Measurements from ENCODE around the gene SMIM17. TPM values are rescaled to one million over a fixed set of nuclear protein-coding genes. Genes with fewer than 3 reads are reported as not detected.

Gene SMIM17
- total RNA-seq, 1 experiment from 2014 or later: not detected

Other genes with a start within 250 kb of the SMIM17 start
- not detected in 2 replicates for gene ZNF582, start 249.6 kb upstream of the SMIM17 start, total RNA-seq (2014; rRNA removed; shearing (Covaris generic))
- not detected in 2 replicates for gene ZNF583, start 238.8 kb upstream of the SMIM17 start, total RNA-seq (2014; rRNA removed; shearing (Covaris generic))
- gene ZNF667, start 165.8 kb upstream of the SMIM17 start, total RNA-seq (2014; rRNA removed; shearing (Covaris generic)): not detected in 2 replicates
- gene ZNF471, start 135.3 kb upstream of the SMIM17 start, total RNA-seq (2014; rRNA removed; shearing (Covaris generic)): not detected in 2 replicates
- not detected in 2 replicates for gene ZFP28, start 104.2 kb upstream of the SMIM17 start, total RNA-seq (2014; rRNA removed; shearing (Covaris generic))
- gene ZNF470, start 75.7 kb upstream of the SMIM17 start, total RNA-seq (2014; rRNA removed; shearing (Covaris generic)): not detected in 2 replicates
- gene ZNF71, start 47.9 kb upstream of the SMIM17 start, total RNA-seq (2014; rRNA removed; shearing (Covaris generic)): not detected in 2 replicates
- not detected in 2 replicates for gene ZNF835, start 28.6 kb downstream of the SMIM17 start, total RNA-seq (2014; rRNA removed; shearing (Covaris generic))
- gene PEG3, start 197.6 kb downstream of the SMIM17 start, total RNA-seq (2014; rRNA removed; shearing (Covaris generic)): not detected in 2 replicates
- not detected in 2 replicates for gene ZIM2, start 197.6 kb downstream of the SMIM17 start, total RNA-seq (2014; rRNA removed; shearing (Covaris generic))

Data from HT-29 (cell line).